Measurements from ENCODE around the gene PPP1R36.

DNA sequence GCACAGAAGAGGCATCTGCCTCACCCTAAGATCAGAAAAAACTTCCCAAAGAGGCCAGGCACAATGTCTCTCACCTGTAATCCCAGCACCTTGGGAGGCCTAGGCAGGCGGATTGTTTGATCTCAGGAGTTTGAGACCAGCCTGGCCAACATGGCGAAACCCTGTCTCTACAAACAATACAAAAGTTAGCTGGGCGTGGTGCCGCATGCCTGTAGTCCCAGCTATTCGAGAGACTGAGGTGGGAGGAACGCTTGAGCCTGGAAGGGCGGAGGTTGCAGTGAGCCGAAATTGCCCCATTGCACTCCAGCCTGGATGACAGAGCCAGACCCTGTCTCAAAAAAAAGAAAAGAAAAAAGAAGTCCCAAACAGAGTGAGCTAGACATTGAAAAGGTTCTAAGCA is 40.7 kb upstream of the PPP1R36 start:
- TF ChIP-seq EZH2 (IDR thresholded peaks at IDR 0.05; ENCODE audit: borderline replicate concordance, low read depth, low read length, severe bottlenecking) (no peak), FOS (IDR thresholded peaks at IDR 0.05; ENCODE audit: borderline replicate concordance, insufficient read depth, low read length) (no peak), CTCF (IDR thresholded peaks at IDR 0.05; ENCODE audit: extremely low read depth in 1 of 2, insufficient read depth in 1 of 2, low read depth in 1 of 2, low read length in 2 of 2) (no peak), POLR2A (IDR thresholded peaks at IDR 0.05; ENCODE audit: low read depth, low read length) (no peak), MYC (IDR thresholded peaks at IDR 0.05; ENCODE audit: low read depth, low read length) (no peak)
